SU-DHL-6 (cell line): ENCODE results near the gene ACTL10.

ENCODE experiments used
- CTCF ChIP-seq: fragments of 200-600 bp; sonication (generic); IDR thresholded peaks from one replicate; pipeline ENCODE4 v1.5.1; 2017; ENCODE audit warnings: antibody characterized with exemption, mild to moderate bottlenecking, low read length, moderate library complexity; ENCODE audit not compliant: insufficient read depth, poor library complexity, severe bottlenecking
- EZH2phosphoT487 ChIP-seq: fragments of 200-600 bp; sonication (generic), shearing (Covaris generic); conservative IDR thresholded peaks from 2 replicates; pipeline ENCODE4 v1.6.1; 2018; ENCODE audit warnings: mild to moderate bottlenecking, antibody characterized with exemption, low read length, moderate library complexity, mixed read lengths

- TF ChIP-seq CTCF (no peak), EZH2phosphoT487 (no peak)
Measured at GRCh38 chr20:33676652-33677645, 10.2 kb downstream of the ACTL10 start.
